D721Med (cell line): Measurements from ENCODE around the gene POGZ.

Experiments used
- DNase-seq: peaks from one replicate; pipeline ENCODE4 v3.0.0; 2011; ENCODE audit warnings: low spot score; ENCODE audit not compliant: insufficient read length
- FAIRE-seq: peaks from 2 replicates; lab custom pipeline; 2011; peaks lifted over from hg19 to GRCh38; lab: Jason Lieb, UNC
- CTCF ChIP-seq: IDR thresholded peaks from 2 replicates; pipeline ENCODE4 v1.5.1; 2012; ENCODE audit warnings: mild to moderate bottlenecking, control low read depth; ENCODE audit not compliant: insufficient read depth; ENCODE audit errors: missing control alignments

POGZ gene

GRCh38 chr1:151502035-151502700 is 42.9 kb upstream of the POGZ start:
- no peak for FAIRE-seq
- no peak for TF ChIP-seq CTCF
- no peak for DNase-seq

- FAIRE-seq (no peak), DNase-seq (no peak)
- TF ChIP-seq CTCF: no peak
Observed at GRCh38 chr1:151501474-151501873, 42.2 kb upstream of the POGZ start.

DNA sequence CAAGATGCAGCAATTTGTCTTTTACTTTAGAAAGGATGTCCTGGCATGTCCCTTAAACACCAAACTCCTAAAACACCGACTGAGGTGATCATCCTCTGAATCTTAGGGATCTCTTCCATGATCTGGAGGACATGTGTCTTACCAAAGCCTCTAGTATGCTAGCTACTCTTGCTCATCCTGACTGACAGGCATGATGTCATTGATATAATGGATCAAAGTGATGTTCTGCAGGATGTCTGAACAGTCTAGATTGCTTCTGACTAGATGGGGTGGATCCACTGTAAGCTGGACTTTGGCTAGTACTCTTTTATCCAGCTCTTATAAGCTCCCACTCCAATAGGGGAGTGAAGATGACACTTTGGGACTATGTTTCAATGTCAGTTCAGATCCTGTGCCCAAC is 40.6 kb upstream of the POGZ start:
- FAIRE-seq: no peak
- no peak for TF ChIP-seq CTCF
- DNase-seq: no peak

DNA sequence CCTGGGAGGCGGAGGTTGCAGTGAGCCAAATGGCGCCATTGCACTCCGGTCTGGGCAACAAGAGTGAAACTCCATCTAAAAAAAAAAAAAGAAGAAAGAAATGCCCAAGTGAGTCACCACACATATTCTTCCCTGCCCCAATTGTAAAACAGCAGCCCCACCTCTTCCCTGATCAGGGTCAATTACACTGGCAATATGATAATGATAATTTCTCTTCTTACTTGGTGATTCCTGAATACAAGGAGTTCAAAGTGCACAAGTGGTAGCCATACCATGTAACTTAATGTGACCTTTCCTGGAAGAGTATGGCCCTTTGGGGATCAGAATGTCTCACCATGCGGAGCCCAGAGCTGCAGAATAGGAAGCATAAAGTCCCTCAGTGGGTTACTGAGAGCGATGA is 40.1 kb upstream of the POGZ start:
- no peak for DNase-seq
- no peak for FAIRE-seq
- TF ChIP-seq CTCF: no peak

GRCh38 chr1:151495316-151495715 is 36.0 kb upstream of the POGZ start:
- DNase-seq (no peak), FAIRE-seq (no peak)
- TF ChIP-seq CTCF: no peak

DNA sequence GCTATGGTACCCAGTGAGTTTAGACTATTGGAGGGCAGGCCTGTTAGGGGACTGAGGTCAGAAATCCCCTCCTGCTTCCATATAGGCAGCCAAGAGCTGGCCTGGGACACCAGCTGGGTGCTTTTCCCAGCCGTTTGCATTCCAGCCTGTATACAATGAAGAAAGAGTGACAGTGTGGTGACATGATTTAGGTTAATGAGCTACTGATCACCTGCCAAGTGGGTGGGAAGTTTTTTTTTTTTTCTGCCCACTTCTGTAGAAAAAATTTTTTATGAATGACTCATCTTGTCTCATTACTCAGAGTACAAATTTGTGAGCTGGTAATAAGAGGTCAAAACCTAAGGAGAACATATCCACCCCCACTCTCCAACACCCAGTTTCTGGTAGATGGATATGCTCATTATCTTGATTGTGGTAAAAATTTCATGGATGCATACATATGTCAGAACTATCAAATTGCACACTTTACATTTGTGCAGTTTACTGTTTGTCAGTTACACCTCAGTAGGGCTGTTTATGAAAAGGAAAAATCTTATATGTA is 35.5 kb upstream of the POGZ start:
- FAIRE-seq: no peak
- TF ChIP-seq CTCF: no peak
- no peak for DNase-seq

DNA sequence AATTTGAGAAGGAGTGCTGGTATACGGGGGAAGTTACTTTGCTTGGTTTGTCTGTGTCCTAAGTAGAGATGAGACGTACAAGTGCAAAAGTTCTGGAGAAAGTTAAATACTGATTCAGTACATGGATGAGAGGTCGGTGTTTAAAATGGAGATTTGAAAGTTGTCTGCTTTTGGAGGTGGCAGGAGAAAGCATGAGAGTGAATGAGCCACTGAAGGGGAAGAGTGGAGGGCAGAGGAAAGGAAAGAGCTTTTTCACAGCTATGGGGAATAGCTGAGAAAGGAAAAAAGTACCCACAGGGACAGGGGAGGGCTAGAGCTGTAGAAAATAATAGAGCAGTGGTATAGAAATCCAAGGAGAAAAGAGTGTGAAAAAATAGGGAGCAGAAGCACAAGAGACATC is 33.7 kb upstream of the POGZ start:
- no peak for TF ChIP-seq CTCF
- DNase-seq (no peak), FAIRE-seq (no peak)
